Measurements from ENCODE around the gene TP53I11.

DNA sequence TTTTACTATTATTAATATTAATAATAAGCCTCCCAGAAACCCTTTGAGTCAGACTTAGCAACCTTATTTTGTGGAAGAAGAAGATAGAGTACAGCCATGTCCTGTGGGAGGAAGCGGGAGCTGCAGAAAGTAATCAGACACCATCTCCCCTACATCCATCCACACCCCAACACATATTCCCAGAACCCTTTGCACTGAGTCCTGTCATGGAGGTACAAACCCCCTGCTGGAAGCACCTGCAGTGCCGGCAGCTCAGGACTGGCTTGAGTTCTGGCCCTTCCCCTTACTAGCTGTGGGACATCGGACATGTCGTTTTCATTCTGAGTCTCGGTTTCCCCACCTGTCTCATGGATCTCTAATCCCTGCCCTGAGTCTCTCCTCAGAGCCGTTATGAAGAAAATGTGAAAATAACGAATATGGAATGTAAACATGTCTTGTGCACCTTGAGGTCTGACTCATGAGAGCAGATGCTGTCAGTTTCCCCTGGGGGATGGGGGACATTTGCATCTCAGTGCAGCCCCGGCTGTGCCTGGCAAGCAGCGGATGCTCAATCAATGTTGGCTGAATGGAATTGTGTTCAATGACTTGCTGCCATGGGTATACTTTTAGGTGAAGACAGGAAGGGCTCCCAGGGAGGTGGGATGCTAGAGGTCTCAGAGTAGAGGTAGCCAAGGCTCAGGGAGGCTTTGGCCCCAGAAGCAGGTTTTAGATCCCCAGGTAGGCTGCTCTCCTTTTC lies 45.4 kb downstream of the TP53I11 start:
- TF ChIP-seq, protein P1, sequence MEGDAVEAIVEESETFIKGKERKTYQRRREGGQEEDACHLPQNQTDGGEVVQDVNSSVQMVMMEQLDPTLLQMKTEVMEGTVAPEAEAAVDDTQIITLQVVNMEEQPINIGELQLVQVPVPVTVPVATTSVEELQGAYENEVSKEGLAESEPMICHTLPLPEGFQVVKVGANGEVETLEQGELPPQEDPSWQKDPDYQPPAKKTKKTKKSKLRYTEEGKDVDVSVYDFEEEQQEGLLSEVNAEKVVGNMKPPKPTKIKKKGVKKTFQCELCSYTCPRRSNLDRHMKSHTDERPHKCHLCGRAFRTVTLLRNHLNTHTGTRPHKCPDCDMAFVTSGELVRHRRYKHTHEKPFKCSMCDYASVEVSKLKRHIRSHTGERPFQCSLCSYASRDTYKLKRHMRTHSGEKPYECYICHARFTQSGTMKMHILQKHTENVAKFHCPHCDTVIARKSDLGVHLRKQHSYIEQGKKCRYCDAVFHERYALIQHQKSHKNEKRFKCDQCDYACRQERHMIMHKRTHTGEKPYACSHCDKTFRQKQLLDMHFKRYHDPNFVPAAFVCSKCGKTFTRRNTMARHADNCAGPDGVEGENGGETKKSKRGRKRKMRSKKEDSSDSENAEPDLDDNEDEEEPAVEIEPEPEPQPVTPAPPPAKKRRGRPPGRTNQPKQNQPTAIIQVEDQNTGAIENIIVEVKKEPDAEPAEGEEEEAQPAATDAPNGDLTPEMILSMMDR (IDR thresholded peaks at IDR 0.05), result no peak
- no peak for TF ChIP-seq POLR2AphosphoS5 (IDR thresholded peaks at IDR 0.05)
- no peak for TF ChIP-seq POLR2A (IDR thresholded peaks at IDR 0.05)

All from gastroesophageal sphincter (tissue), 3 donors.